Effector CD8-positive, alpha-beta T cell (primary cell): ENCODE data around the gene ANKRD42.
"Not testable (repeated sequence)": the region's sequence is repeated elsewhere in the genome, so short reads cannot be mapped to it uniquely, and the experiment has no call there.

ENCODE experiments used
- DNase-seq: peaks from one replicate; lab custom pipeline; 2025; lab: John Stamatoyannopoulos, UW

ANKRD42 gene

GRCh38 chr11:83172551-83172950, 21.0 kb upstream of the ANKRD42 start:
- DNase-seq = no peak

- no peak for DNase-seq
Measured at GRCh38 chr11:83174008-83174407, 19.5 kb upstream of the ANKRD42 start.

GRCh38 chr11:83175815-83176214, 17.7 kb upstream of the ANKRD42 start:
- no peak for DNase-seq

- DNase-seq = no peak
Measured at GRCh38 chr11:83181815-83182214, 11.7 kb upstream of the ANKRD42 start.

GRCh38 chr11:83185767-83186166, 7.7 kb upstream of the ANKRD42 start:
- DNase-seq = no peak

- no peak for DNase-seq
Measured at GRCh38 chr11:83187465-83187864, 6.0 kb upstream of the ANKRD42 start.

- DNase-seq = no peak
Measured at GRCh38 chr11:83191491-83191890, 2.0 kb upstream of the ANKRD42 start.

GRCh38 chr11:83191986-83192385, 1.5 kb upstream of the ANKRD42 start:
- no peak for DNase-seq

GRCh38 chr11:83192606-83193245, 786 bp upstream of the ANKRD42 start:
- no peak for DNase-seq

- peak; percentile 43 for DNase-seq
Measured at GRCh38 chr11:83194281-83195142, 1.0 kb downstream of the ANKRD42 start.

- DNase-seq = no peak
Measured at GRCh38 chr11:83195143-83195466, 1.6 kb downstream of the ANKRD42 start.

- no peak for DNase-seq
Measured at GRCh38 chr11:83195649-83196048, 2.1 kb downstream of the ANKRD42 start.

- no peak for DNase-seq
Measured at GRCh38 chr11:83200035-83200434, 6.5 kb downstream of the ANKRD42 start.

- no peak for DNase-seq
Measured at GRCh38 chr11:83205608-83206185, 12.2 kb downstream of the ANKRD42 start.

- no peak for DNase-seq
Measured at GRCh38 chr11:83206221-83206620, 12.7 kb downstream of the ANKRD42 start.

GRCh38 chr11:83206771-83207382, 13.4 kb downstream of the ANKRD42 start:
- DNase-seq = not testable (repeated sequence)

- no peak for DNase-seq
Measured at GRCh38 chr11:83219095-83219494, 25.6 kb downstream of the ANKRD42 start.

- no peak for DNase-seq
Measured at GRCh38 chr11:83220260-83220659, 26.7 kb downstream of the ANKRD42 start.

GRCh38 chr11:83221694-83222093, 28.2 kb downstream of the ANKRD42 start:
- no peak for DNase-seq

- DNase-seq = no peak
Measured at GRCh38 chr11:83222499-83222898, 29.0 kb downstream of the ANKRD42 start.

- DNase-seq = no peak
Measured at GRCh38 chr11:83223457-83223856, 29.9 kb downstream of the ANKRD42 start.

- no peak for DNase-seq
Measured at GRCh38 chr11:83235825-83236224, 42.3 kb downstream of the ANKRD42 start.

GRCh38 chr11:83238111-83238510, 44.6 kb downstream of the ANKRD42 start:
- DNase-seq = no peak
